Limb (tissue), 2 donors: Measurements from ENCODE around the gene VKORC1L1.
"Not testable (repeated sequence)": the region's sequence is repeated elsewhere in the genome, so short reads cannot be mapped to it uniquely, and the experiment has no call there.

Source experiments
- DNase-seq, 2 donors: peaks; one replicate each; pipeline ENCODE4 v3.0.0-alpha.2; 2016; ENCODE audit errors: extremely low spot score in 2 of 2

The VKORC1L1 gene

DNA sequence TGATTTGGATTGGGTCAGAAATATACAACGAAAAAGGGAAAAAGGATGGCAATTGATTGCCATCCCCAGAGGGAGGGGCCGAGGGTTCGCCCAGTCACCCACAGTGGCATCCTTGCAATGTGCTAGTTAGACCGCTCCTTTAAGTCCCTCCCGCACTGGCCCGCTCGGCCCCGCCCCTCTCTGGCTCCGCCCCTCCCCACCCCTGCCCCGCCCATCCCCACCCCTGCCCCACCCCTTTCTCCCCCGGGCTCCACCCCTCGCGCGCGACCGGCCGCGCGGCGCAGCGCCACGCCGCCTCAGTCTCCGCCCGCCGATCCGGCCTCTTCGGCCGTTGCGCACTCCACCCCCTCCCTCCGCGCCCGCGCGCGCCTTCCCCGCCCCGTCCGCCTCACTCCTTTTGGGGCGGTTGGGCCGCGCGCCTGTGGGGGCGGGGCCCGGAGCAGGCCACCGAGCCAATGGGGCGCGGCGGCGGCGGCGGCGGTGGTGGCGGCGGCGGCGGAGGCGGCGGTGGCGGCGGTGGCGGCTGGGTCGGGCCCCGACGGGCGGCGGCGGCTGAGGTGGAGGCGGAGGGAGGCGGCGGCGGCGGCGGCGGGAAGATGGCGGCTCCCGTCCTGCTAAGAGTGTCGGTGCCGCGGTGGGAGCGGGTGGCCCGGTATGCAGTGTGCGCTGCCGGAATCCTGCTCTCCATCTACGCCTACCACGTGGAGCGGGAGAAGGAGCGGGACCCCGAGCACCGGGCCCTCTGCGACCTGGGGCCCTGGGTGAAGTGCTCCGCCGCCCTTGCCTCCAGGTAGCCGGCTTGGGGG lies at the start of gene VKORC1L1:
Gene VKORC1L1 (plus strand): TSS at position 299 of the 806 bp plus-strand sequence. CDS start 298 bp downstream, at position 597.
- DNase-seq, result peak; percentile 94 to 97

DNA sequence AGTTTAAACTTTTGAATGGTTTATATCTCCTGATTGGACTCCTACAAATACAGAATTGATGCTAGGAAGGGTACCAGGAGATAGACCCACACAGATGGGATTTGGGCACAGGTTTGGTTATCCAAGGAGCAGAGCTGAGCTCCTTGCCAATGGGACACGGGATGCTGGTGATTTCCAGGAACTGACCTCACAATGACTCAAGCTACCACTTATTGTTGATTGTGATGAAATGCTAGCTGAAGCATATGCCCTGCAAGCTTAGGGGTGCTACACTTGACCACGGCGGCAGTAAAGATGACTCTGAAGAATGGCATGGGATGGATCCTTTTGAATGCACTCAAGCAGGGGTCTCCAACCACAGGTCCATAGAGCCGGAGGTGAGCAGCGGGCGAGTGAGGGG lies 45.5 kb upstream of the VKORC1L1 start:
- no peak for DNase-seq

DNA sequence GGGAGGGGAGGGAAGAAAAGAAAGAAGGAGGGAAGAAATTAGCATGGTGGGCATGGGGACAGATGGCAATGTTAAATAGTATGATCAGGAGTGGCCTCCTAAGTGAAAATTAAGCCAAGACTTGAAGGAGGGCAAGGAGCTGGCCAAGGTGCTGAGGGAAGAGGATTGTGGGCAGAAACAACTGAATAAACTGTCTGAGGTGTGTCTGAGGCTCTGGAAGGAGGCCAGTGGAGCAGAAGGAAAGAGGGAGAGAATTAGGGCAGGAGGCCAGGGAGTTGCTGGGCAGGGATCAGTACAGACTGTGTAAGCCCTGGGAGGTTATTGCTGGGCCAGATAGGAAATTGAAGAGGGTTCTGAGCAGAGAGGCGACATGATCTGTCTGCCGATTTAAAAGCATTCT lies 40.6 kb upstream of the VKORC1L1 start:
- DNase-seq, result peak; percentile 11 to 56

DNA sequence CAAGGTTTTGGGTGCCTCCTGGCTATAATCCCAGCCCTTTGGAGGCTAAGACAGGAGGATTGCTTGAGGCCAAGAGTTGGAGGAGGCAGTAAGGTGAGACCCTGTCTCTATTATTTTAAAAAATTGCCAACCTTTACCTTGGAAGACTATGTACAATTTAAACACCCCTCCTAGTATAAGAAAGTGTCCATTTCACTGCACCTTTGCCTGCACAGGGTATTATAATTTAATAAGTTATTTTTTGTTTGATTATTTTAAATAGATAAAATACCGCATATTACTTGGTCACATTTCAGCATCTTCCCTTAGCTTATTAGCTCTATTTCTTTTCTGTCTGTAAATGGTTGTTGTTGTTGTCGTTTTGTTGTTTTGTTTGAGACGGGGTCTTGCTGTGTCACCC lies 36.2 kb upstream of the VKORC1L1 start:
- not testable (repeated sequence) for DNase-seq

DNA sequence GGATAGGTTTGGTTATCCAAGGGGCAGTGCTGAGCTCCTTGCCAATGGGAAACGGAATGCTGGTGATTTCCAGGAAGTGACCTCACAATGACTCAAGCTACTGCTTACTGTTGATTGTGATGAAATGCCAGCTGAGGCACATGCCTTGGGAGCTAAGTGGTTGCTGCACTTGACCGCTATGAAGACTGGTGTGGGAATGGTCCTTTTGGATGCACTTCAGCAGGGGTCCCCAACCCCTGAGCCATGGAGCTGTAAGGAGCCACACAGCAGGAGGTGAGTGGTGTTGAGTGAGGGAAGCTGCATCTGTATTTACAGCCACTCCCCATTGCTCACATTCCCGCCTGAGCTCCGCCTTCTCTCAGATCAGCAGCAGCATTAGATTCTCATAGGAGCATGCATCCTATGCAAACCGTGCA lies 35.3 kb upstream of the VKORC1L1 start:
- not testable (repeated sequence) for DNase-seq

DNA sequence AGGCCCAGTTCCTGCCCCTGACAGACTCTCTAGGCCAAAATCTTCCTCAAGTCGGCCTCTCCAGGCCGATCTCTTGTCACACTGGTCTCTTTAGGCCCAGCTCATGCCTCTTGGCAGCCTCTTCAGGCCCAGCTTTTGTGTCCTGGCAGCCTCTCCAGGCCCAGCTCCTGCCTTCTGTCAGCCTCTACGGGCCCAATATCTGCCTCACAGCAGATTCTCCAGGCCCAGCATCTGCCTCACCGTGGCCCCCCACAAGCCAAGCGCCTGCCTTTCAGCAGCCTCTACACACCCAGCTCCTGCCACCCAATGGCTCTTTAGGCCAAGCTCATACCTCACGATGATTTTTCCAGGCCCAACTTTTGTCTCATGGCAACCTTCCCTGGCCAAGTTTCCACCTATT lies 33.0 kb upstream of the VKORC1L1 start:
- no peak for DNase-seq

DNA sequence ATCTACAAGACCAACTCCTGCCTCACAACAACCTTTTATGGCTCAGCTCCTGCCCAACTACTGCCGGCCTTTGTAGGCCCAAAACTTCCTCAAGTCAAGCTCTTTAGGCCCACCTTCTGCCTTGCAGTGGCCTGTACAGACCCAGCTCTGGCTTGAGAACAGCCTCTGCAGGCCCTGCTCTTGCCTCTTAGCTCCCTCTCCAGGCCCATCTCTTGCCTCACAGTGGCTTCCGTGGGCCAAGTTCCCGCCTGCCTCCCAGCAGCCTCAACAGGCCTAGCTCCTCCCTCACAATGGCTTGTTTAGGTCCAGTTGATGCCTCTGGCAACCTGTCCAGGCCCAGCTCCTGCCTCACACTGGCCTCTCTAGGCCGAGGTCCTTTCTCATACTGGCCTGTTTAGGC lies 32.4 kb upstream of the VKORC1L1 start:
- DNase-seq, result no peak

DNA sequence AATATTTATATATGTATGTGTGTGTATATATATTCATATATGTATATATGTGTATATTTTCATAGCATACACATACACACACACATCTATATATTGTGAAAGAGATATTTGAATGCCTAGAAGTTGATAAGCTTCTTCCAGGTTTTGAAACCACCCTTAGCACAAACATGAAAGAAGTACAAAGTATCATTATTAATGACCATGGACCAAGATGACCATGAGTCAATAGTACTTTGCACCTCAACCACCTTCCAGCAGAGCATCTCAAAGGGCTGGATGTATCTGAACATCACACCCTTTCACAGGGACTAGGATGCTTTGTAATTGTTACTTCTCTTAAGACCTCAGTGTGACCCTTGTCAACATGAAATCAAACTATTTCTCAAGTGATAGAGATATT lies 29.3 kb upstream of the VKORC1L1 start:
- not testable (repeated sequence) for DNase-seq

DNA sequence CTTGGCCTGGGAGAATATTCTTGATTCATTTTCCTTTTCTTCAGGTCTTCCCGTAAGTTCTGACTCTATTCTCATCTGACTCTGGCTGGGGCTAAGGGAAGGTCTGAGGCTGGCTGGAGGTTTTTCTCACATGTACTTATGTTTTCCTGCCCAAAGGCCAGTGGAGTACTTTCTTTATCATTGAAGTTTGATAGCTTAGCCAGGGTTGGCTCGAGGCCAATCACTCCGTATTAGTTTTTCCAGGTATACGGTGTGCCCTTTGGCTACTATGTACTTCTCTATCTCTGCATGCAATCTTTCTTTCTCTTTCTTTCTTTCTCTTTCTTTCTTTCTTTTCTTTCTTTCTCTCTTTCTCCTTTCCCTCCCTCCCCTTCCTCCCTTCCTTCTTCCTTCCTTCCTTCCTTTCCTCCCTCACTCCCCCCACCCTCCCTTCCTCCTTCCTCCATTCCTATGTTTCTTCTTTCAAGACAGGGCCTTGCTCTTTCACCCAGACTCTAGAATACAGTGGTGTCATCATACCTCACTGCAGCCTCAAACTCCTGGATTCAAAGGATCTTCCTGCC lies 26.8 kb upstream of the VKORC1L1 start:
- DNase-seq, result no peak

DNA sequence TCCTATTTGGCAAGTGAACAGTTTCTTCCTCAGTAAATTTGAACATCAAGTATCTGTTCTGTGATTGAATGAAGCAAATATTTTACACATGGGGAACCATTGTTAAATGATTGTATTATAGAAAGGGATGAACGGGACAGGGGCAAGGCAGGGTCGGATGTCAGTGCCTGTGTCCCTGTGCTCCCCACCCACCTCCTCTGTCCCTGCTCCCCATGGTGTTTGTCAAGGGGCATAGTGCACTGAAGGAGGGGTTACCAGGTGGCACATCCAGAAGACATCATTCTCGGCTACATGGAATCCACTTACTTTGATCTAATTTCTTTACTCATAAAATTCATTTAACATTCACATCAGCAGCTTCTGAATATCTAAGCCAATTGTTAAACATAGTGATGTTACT lies 19.4 kb upstream of the VKORC1L1 start:
- DNase-seq, result not testable (repeated sequence)

DNA sequence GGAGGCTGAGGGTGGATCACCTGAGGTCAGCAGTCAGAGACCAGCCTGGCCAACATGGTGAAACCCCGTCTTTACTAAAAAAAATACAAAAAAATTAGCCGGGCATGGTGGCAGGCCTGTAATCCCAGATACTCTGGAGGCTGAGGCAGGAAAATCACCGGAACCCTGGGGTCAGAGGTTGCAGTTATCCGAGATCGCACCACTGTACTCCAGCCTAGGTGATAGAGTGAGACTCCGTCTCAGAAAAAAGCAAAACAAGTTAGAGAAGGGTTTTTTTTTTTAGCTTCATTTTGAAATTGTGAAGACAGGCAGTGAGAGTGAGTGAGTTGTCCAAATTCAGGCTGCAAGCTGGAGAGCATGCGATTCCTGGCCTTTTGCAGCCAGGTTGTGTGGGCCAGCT lies 19.0 kb upstream of the VKORC1L1 start:
- not testable (repeated sequence) for DNase-seq

DNA sequence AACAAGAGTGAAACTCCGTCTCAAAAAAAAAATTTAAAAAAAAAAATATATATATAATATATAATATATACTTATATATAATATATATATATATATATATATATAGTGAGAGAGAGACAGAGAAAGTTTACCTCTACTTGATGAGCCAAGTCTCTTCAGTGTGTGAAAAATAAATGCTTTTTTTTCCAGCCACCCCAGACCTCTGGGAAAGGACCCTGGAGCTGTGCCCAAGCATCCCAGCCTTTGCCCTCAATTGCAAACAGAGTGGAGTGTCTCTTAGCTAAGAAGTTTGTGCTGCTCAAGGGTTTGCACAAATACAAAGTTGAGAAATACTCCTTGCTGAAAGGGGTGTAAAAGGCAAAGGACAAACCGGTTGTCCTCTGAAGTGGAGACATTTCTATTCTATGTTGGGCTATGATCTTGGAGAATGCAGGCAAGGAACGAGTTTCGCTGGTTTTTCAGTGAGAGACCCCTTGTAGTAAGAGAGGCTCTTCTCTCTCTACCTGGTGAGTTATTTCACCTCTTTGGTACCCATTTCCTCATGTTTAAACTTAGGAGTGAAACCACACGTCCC lies 15.5 kb upstream of the VKORC1L1 start:
- DNase-seq, result not testable (repeated sequence)

DNA sequence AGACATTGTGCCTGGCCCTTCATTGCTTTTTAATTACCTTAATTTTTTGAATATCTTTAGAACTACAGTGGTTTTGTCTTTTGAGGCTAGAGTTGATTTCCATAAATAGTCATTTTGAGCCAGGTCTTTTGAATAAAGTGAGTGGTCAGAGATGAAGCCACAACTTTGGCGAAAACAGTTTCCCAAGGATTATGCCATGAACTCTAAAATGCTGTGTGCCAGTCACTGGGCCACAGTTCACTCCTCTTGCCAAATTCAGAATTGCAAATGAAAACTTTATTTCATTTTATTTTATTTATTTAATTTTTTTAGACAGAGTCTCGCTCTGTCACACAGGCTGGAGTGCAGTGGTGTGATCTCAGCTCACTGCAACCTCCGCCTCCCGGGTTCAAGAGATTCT lies 14.2 kb upstream of the VKORC1L1 start:
- not testable (repeated sequence) for DNase-seq

DNA sequence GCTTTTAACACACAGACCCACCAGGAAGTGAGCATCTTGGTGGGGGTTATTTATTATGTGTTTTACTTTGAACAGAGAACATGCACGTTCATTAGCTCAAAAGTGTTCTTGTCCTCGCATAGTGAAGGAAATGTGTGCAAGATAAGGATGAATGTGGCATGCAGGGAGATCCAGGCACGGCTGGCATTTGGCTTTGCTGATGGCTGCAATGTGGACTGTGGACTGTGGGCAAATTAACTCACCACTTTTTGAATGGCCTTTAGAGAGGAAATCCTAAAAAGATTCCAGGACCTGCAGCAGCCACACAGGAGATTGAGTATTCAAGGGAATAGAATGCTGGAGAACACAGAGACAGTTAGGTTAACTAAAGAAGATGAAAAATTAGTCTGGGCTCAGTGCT lies 6.6 kb upstream of the VKORC1L1 start:
- not testable (repeated sequence) for DNase-seq

DNA sequence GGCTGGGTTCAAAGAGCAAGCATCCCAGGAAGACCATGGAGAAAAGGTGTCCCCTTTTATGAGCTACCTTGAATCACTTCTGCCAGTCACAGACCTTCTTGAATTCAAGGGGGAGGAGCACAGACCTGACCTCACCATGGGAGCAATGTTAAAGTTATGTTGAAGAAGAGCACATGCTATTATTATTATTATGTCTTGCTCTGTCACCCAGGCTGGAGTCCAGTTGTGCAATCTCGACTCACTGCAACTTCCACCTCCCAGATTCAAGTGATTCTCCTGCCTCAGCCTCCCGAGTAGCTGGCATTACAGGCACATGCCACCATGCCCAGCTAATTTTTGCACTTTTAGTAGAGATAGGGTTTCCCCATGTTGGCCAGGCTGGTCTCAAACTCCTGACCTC lies 5.2 kb upstream of the VKORC1L1 start:
- not testable (repeated sequence) for DNase-seq

DNA sequence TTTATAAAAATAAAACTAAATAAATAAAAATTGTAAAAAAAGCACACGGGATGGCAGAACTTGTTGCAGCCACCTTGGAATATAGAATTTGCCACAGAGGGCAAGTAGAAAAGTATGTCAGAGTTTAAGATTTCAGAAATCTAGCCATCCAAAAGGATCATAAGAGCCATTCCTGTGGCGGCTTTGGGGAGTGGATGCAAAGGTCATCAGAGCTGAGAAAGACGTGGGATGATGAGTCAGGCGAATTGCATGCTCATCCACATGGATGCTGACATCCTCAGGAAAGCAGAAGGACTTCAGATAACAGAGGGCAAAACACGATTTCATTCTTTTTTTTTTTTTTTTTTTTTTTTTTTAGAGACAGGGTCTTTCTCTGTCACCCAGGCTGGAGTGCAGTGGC lies 3.6 kb upstream of the VKORC1L1 start:
- DNase-seq, result not testable (repeated sequence)

DNA sequence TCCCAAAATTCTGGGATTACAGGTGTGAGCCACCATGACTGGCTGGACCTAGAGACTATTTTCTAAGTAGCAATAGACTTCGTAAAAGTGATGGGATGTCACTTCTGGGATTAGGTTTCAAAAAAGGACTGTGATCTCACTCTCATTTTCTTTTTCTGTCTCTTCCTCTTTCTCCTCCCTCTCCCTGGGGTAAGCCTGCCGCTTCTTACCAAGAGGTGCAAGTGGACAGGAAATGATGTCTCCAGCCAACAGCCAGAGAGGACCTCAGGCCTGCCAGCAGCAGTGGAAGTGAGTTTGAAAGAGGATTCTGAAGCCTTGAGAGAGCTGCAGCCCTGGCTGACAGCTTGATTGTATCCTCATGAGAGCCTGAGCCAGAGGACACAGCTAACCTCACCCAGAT lies 1.4 kb upstream of the VKORC1L1 start:
- DNase-seq, result not testable (repeated sequence)

DNA sequence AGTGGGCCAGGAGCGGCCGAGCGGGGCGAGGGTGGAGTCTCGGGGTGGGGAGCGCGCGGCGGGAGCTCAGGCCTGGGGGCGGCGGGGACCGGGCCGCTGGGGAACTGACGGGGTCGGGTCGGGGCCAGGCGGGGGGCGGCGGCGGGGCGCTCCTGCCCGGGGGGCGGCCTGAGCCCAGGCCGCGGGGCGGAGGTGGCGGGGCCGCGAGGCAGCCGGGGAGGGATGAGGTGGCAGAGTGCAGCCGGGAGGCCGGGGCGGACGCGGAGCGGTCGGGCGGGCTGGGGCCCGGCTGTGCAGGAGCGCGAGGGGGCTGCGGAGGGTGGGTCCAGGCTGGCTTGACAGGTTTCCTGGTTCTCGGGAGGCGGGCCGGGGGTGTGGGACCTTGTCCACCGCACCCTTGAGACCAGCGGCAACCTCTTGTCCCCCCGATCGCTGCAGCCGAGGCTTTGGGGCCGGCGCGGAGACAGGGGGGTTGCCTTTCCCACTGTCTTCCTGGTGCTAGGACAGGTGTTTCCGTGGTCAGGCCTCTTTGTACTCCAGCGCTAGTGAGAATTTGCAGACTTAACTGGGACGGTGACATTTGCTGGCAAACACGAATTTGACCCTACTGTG lies 814 bp downstream of the VKORC1L1 start:
- DNase-seq, result peak in 1 of 2 donors; percentile 56

DNA sequence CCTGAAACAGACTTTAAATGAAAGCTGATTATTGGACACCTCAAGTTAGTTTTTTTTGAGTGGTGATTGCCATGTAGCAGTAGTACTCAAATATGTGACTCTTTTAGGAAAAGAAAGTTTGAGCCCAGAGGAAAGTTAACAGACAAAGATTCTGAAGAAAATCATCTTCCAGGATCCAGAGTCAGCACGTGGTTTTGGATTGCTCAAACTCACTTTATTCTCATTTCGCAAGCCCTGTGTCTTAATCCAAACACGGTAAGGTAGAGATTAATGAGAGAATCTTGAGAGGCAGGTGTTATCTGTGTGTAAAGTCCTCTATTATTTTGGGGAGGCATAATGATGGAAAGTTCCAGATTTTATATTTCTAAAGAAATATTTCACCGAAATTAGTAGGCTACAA lies 2.8 kb downstream of the VKORC1L1 start:
- DNase-seq, result not testable (repeated sequence)

DNA sequence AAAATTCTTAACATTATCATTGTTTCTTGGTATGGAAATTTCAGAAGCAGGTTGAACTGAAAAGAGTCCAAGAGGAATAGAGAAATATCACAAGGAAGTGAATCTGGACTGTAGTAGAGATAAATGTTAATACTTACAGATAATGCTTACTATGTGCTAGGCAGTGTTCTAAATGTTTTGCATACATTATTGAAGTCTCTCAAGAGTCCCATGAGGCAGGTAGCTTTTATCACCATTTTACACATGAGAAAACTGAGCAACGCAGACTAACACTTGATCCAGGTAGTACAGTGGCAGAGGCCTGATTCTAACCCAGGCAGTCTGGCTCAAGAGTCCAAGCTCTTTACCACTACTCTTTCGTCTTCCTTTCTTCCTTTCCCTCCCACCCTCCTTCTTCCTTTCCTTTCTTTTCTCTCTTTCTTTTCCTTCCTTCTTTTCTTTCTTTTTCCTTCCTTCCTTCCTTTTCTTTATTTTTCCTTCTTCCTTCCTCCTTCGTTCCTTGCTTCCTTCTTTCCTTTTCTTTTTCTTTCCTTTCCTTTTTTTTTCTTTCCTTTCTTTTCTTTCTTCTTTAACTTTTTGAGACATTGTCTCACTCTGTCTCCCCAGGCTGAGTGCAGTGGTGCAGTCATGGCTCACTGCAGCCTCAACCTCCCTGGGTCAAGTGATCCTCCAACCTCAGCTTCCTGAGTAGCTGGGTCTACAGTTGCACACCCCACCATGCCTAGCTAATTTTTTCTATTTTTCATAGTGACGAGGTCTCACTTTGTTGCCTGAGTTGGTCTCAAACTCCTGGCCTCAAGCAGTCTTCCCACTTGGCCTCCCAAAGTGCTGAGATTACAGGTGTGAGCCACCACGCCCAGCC lies 6.6 kb downstream of the VKORC1L1 start:
- not testable (repeated sequence) for DNase-seq

DNA sequence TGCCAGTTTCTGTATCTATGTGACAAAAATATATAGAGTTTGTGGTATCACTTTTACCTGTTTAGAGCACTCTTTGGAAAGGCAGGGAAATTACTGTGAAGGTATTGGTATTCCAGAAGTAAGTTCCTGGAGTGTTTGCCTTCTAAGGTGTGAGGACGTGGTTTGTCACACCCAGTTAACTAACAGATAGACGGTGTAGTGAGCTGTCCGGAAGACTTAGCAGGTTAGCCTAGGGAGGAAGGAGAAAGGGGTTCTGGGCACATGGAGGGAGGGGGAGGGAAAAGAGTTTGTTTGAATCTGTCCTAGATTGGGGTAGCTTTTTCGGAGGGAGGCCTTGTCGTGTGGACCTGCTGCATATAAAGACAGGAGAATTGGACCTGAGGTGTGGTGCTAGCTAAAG lies 7.4 kb downstream of the VKORC1L1 start:
- not testable (repeated sequence) for DNase-seq
